ENCODE results near the gene INPP5F.

- TF ChIP-seq PATZ1 (CRISPR knock-in tag; IDR thresholded peaks at IDR 0.05) (no peak), ZBTB49 (CRISPR knock-in tag; IDR thresholded peaks at IDR 0.05; ENCODE audit: borderline replicate concordance) (no peak), MAZ (IDR thresholded peaks at IDR 0.05; ENCODE audit: borderline replicate concordance, low read depth, low read length) (no peak), MAZ (CRISPR knock-in tag; IDR thresholded peaks at IDR 0.05; ENCODE audit: low read depth) (no peak), MXD4 (CRISPR knock-in tag; IDR thresholded peaks at IDR 0.05) (no peak), E2F2 (CRISPR knock-in tag; IDR thresholded peaks at IDR 0.05; ENCODE audit: borderline replicate concordance) (no peak), TAF1 (CRISPR knock-in tag; IDR thresholded peaks at IDR 0.05) (no peak), NFATC3 (CRISPR knock-in tag; IDR thresholded peaks at IDR 0.05) (no peak), RFXAP (CRISPR knock-in tag; IDR thresholded peaks at IDR 0.05; ENCODE audit: borderline replicate concordance) (no peak), POLR2AphosphoS5 (IDR thresholded peaks at IDR 0.05; ENCODE audit: low read depth, low read length) (no peak), ZNF772 (CRISPR knock-in tag; IDR thresholded peaks at IDR 0.05) (no peak), ELF3 (CRISPR knock-in tag; IDR thresholded peaks at IDR 0.05) (no peak)
- TF ChIP-seq, protein P1, sequence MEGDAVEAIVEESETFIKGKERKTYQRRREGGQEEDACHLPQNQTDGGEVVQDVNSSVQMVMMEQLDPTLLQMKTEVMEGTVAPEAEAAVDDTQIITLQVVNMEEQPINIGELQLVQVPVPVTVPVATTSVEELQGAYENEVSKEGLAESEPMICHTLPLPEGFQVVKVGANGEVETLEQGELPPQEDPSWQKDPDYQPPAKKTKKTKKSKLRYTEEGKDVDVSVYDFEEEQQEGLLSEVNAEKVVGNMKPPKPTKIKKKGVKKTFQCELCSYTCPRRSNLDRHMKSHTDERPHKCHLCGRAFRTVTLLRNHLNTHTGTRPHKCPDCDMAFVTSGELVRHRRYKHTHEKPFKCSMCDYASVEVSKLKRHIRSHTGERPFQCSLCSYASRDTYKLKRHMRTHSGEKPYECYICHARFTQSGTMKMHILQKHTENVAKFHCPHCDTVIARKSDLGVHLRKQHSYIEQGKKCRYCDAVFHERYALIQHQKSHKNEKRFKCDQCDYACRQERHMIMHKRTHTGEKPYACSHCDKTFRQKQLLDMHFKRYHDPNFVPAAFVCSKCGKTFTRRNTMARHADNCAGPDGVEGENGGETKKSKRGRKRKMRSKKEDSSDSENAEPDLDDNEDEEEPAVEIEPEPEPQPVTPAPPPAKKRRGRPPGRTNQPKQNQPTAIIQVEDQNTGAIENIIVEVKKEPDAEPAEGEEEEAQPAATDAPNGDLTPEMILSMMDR (CRISPR knock-in tag; IDR thresholded peaks at IDR 0.05): no peak
Measured at GRCh38 chr10:119713744-119714483, 11.9 kb upstream of the INPP5F start.
